Cardiac muscle cell (in vitro differentiated cells and primary cell): ENCODE measurements around the gene XPOT. TPM values are rescaled to one million over a fixed set of nuclear protein-coding genes. Genes with fewer than 3 reads are reported as not detected.

ENCODE experiments used
- DNase-seq, 2 donors: peaks; one replicate each; pipeline versions ENCODE4 v3.0.0 to v3.0.0-alpha.2; 2010 to 2017; ENCODE audit warnings: low read depth in 1 of 2, low spot score in 1 of 2
- H3K27ac ChIP-seq: fragments of 200-600 bp; sonication (generic); 2 replicates; pipeline ENCODE4 v1.5.1; 2016
- H3K27me3 ChIP-seq: fragments of 200-600 bp; sonication (generic); 2 replicates; pipeline ENCODE4 v1.6.0; 2016; ENCODE audit warnings: control low read depth
- H3K36me3 ChIP-seq: fragments of 200-600 bp; sonication (generic); 2 replicates; pipeline ENCODE4 v1.5.1; 2016; ENCODE audit warnings: control low read depth
- H3K4me1 ChIP-seq: fragments of 200-600 bp; sonication (generic); 2 replicates; pipeline ENCODE4 v1.8.1; 2017; ENCODE audit warnings: low read depth, mild to moderate bottlenecking, mixed run types
- H3K4me3 ChIP-seq: fragments of 200-600 bp; sonication (generic); 2 replicates; pipeline ENCODE4 v1.5.1; 2016; ENCODE audit warnings: mild to moderate bottlenecking
- H3K9me3 ChIP-seq: fragments of 200-600 bp; sonication (generic); 2 replicates; pipeline ENCODE4 v1.5.1; 2017; ENCODE audit warnings: low read depth, mild to moderate bottlenecking, control low read depth
- CTCF ChIP-seq: IDR thresholded peaks from 2 replicates; pipeline ENCODE4 v1.5.1; 2012; ENCODE audit warnings: low read depth, mild to moderate bottlenecking, low read length
- polyA plus RNA-seq: library from polyadenylated mRNA; unstranded; fragments of >200 nt; fragmentation: Nextera tagmentation; extraction: Ambion mirVana; gene quantifications from 2 replicates; pipeline ENCODE4 v1.2.1, GENCODE V29; 2016
- total RNA-seq: library from RNA; depleted of rRNA; stranded (reverse); fragments of >200 nt; gene quantifications from 2 replicates; pipeline ENCODE4 v1.2.3, GENCODE V29; 2016

Gene XPOT
- total and polyA plus RNA-seq, 2 experiments from 2014 or later: 27.6 to 33.9 TPM

- H3K27ac ChIP-seq: no peak overlapping the region
- no peak for DNase-seq
- no peaks in the 10 kb centered on the region for H3K27me3 ChIP-seq
- H3K4me3 ChIP-seq: no peak overlapping the region
- TF ChIP-seq CTCF: no peak
- peaks cover 56% of the 10 kb centered on the region for H3K36me3 ChIP-seq
- H3K9me3 ChIP-seq: no peaks in the 10 kb centered on the region
- H3K4me1 ChIP-seq: no peaks in the 10 kb centered on the region
Measured at GRCh38 chr12:64440100-64440499, 35.9 kb downstream of the XPOT start.

- Histone ChIP-seq H3K27ac (no peak overlapping the region), H3K4me3 (no peak overlapping the region), H3K9me3 (no peaks in the 10 kb centered on the region), H3K4me1 (peaks cover under 1% of the 10 kb centered on the region), H3K27me3 (no peaks in the 10 kb centered on the region), H3K36me3 (peaks cover 36% of the 10 kb centered on the region)
- DNase-seq: no peak
- TF ChIP-seq CTCF: no peak
Measured at GRCh38 chr12:64445490-64445889, 41.3 kb downstream of the XPOT start.

- no peak for DNase-seq
- TF ChIP-seq CTCF: no peak
- no peak overlapping the region for H3K27ac ChIP-seq
- peaks cover 8% of the 10 kb centered on the region for H3K4me1 ChIP-seq
- H3K27me3 ChIP-seq: no peaks in the 10 kb centered on the region
- H3K4me3 ChIP-seq: no peak overlapping the region
- H3K36me3 ChIP-seq: peaks cover 36% of the 10 kb centered on the region
- no peaks in the 10 kb centered on the region for H3K9me3 ChIP-seq
Measured at GRCh38 chr12:64446295-64446694, 42.1 kb downstream of the XPOT start.

GRCh38 chr12:64450057-64450640 is 46.0 kb downstream of the XPOT start:
- Histone ChIP-seq H3K4me3 (no peak overlapping the region), H3K27me3 (no peaks in the 10 kb centered on the region), H3K27ac (no peak overlapping the region), H3K9me3 (no peaks in the 10 kb centered on the region), H3K36me3 (peaks cover 23% of the 10 kb centered on the region), H3K4me1 (peaks cover 8% of the 10 kb centered on the region)
- DNase-seq: no peak
- no peak for TF ChIP-seq CTCF

- Histone ChIP-seq H3K4me1 (peaks cover 8% of the 10 kb centered on the region), H3K9me3 (no peaks in the 10 kb centered on the region), H3K36me3 (peaks cover 16% of the 10 kb centered on the region), H3K4me3 (peak overlapping the region; percentile 97), H3K27ac (peak overlapping the region; percentile 86), H3K27me3 (no peaks in the 10 kb centered on the region)
- TF ChIP-seq CTCF: no peak
- DNase-seq: peak; percentile 21 to 23
Measured at GRCh38 chr12:64450711-64451486, 46.7 kb downstream of the XPOT start.
